C4-2B (cell line): ENCODE measurements around the gene MID2.

Source experiments
- H3K27ac ChIP-seq: fragments of 450-650 bp; 2 replicates; pipeline ENCODE4 v1.5.1; 2017
- ZFX ChIP-seq: fragments of 450-650 bp; IDR thresholded peaks from 2 replicates; pipeline ENCODE4 v1.6.1; 2017
- TF ChIP-seq, protein P1 (sequence below): fragments of 450-650 bp; conservative IDR thresholded peaks from 2 replicates; pipeline ENCODE4 v1.5.1; 2017; ENCODE audit warnings: mild to moderate bottlenecking

The MID2 gene

DNA sequence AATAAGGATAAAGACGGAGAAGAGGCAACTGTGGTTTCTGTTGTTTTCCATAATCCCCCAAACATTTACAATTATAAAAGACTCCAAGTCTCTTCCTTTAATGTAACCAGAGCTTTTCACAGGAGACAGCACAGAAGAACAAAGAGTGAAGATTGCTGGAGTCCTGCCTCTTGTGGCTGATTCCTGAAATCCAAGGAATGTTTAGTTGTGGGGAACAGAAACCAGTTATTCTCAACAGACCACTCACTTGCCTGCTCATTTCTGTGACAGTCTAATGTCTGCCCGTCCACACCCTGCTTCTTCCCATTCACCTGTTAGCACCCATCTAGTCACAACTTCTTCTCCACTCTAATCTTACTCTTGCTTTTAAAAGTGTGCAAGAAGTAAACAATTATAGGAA is 144.4 kb downstream of the MID2 start:
- H3K27ac ChIP-seq: no peak overlapping the region
- TF ChIP-seq, protein P1, sequence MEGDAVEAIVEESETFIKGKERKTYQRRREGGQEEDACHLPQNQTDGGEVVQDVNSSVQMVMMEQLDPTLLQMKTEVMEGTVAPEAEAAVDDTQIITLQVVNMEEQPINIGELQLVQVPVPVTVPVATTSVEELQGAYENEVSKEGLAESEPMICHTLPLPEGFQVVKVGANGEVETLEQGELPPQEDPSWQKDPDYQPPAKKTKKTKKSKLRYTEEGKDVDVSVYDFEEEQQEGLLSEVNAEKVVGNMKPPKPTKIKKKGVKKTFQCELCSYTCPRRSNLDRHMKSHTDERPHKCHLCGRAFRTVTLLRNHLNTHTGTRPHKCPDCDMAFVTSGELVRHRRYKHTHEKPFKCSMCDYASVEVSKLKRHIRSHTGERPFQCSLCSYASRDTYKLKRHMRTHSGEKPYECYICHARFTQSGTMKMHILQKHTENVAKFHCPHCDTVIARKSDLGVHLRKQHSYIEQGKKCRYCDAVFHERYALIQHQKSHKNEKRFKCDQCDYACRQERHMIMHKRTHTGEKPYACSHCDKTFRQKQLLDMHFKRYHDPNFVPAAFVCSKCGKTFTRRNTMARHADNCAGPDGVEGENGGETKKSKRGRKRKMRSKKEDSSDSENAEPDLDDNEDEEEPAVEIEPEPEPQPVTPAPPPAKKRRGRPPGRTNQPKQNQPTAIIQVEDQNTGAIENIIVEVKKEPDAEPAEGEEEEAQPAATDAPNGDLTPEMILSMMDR: no peak; the same call in 1 of the 2 replicates
- no peak for TF ChIP-seq ZFX

DNA sequence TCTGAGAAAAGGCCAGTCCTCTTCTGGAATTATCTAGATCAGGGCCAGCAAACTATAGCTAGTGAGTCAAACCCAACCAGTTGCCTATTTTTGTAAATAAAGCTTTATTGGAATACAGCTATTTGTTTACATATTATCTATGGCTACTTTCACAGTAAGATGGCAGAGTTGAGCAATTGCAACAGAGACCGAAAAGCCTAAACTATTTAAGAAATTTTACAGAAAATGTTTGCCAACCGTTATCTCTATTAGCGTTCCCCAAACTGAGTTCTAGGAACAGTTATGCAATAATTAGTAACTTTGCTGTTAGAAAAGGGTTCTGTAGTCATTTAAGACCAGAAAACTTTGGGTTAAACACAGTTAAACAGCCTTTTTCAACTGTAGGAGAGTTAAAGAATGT is 146.0 kb downstream of the MID2 start:
- H3K27ac ChIP-seq: no peak overlapping the region
- TF ChIP-seq ZFX: no peak
- TF ChIP-seq, protein P1: no peak
